Kidney tubule cell (primary cell): ENCODE data around the gene LMO1.
A peak's percentile ranks its signal among the peaks of the same experiment; 100 is the strongest.

Experiments used
- DNase-seq: peaks from one replicate; pipeline ENCODE4 v3.0.0-alpha.2; 2018; ENCODE audit warnings: low spot score

The LMO1 gene

DNA sequence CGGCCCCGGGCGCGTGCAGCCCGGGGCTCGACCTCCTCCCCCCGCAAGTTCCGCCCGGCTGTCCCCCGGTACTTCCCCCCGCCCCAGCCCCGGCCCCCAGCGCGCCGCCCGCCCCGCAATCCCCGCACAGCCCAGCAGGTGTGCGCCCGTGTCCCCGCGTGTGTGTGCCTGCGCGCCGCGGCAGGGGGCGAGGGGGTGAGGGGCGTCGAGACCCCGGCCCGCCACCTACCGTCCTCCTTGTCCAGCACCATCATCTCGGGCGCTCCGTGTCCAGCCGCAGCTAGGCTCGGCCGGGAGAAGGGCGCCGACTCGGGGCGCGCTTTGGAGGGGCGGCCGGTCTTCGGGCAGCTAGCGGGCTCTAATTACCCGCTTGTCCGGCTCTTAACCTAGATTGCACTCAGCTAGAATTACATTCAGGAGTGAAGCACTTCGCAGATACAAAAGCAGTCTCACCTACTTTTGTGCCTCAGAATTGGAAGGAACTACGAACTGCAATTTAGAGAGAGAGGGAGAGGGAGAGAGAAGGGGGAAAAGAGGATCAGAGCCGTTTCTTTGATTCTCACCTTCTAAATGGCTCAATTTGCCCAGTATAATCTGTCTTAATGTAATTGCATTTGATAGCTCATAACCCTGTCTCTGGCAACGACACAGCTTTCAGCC, 439 bp downstream of the LMO1 start:
- DNase-seq, result peak; percentile 12

DNA sequence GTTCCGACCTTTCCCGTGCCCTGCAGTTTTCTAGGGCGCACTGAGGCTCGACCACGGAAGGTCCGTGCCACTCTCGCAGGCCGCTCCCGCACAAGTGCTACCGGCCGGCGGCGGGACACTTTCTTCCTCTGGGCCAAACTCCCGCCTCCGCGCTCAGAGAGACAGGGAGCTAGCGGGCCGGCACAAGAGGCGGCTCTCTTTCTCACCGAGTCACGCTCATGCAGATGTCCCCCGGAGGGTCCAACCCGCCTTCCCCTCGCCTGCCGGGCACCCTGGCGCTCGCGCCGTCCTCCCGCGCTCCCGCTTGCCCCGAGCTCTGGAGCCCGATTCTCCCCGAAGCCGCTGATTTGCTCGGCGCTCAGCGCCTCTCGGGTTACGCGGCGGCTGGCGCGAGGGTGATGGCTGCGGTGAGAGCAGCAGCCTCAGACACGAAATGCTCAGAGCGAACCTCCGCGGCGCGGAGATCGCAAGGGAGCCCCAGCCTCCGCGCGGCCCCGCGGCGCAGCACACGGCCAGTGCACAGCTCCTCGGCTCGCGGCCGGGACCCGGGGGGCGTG, 1.0 kb downstream of the LMO1 start:
- DNase-seq, result peak; percentile 49

DNA sequence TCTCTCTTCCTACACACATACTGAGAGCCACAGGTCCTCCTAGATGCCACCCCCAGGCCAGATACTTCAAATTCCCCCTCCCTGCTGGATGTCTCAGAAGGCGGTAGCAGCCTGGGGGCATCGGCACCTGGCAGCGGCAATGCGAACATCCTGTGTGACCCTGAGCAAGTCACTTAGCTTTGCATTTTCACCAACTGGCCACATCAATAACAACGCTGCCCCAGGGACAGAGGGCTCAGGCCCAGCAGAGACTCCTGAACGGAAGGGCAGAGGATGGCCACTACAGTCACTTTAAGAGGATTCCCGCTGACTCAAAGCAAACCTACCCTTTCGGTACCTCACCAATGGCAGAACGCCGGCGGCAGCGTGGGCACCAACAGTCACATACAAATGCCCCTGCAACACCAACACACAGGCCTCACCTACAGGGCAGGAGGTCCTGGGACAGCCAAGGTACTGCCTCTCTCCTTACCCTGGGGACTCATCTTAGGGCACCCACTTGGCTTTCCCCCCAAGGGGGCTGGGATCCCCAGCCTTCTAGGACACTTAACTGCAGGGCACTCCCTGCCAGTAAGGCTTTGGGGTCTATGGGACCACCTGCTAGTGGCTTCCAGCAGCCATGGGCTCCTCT, 1.6 kb downstream of the LMO1 start:
- DNase-seq, result no peak

DNA sequence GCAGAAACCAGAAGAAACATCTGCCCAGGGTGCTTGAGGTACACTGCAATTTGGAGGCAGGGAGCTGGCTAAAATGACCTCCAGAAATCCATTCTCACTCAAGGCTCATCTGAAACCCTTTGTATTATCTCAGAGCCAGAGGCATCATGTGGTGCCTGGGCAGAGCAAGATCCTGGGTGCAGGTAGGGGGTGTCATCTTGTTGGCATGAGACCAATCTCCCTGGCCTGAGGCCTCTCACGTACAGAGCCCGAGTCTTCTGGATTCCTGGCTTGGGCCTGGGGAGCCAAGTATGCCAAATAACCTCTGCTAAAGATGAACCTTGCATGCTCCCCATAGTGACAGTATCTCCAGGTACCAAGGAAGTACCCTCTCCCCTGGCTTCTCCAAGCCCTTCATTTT, 2.4 kb downstream of the LMO1 start:
- DNase-seq, result no peak

DNA sequence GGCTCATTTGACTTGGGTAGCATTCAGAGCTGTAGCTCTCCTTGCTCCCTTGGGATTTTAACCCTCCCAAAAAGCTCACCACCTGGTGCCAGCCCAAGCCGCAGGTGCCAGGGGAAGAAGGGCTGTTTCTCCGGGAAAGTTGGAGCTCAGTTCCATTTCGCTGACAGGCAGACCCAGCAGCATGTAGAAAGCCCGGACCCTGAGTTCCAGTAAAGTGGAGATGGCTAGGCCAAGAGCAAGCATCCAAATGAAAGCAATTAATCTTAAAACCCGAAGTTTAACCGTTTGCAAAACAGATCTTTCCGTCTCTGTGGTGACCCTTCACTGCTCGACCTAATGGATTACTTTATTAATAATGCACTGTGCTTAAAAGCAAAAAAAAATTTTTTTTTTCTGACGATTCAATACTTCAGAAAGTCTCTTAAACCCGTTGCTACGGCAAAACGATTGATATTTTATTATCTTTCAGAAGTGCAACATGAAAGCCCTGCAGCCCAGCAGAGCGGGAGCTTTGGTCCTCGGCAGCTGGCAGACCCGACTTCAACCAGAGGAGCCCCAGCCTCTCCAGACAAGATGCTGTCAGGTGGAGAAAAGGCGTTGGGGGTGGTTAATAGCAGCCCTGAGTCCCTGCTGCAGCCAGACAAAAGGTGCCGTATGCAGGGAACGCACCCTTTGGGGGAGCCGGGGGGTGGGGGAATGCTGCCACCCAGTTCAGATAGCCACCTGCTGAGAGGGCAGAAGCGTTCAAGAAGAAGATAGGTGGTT, 3.3 kb downstream of the LMO1 start:
- DNase-seq, result no peak

DNA sequence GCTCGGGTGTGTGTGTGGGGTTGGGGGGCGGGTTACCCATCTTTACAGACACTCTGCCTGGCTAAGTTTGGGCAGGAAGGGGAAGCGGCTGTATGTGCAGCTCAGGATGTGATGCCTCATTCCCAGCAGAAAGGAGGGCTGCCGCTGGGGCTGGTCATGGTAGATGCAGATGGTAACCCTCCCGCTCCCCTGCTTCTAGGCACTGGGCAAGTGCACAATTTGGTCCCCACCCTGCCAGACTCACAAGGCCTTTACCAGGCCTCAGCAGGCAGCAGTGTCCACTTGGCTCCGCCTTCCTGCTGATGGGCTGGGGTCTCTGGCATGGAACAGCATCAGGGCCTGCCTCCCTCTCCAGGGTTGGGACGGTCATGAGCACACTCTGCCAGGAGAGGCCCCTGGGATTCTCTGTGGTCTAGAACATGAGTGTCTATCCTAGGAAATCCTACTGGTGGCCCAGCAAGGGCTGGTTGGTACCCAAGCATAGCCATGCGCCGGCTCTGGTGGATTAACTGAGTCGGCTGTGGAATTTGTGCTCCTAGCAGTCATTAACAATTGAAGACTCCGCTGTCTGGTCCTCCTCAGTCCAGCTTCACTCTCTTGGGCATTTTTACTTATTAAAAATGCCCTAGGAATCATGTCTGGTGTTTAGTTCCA, 4.2 kb downstream of the LMO1 start:
- no peak for DNase-seq

DNA sequence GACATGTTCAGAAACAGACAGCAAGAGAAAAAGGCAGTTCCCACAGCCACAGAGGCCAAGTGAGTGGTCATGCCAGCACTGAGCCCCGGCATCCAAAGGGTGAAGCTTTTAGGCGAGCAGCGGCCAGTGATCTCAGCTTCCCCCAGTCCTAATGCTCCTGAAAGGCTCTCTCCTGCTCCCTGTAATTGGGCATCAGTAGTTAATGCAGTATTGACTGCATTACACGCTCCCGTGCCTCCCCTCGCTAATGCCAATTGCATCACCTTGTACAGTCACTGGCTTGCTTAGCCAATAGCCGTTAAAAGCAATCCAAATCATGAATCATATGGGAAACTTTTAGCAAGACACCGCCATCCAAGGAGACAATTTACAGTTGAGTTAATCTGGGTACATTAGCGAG, 4.9 kb downstream of the LMO1 start:
- DNase-seq, result peak; percentile 86

DNA sequence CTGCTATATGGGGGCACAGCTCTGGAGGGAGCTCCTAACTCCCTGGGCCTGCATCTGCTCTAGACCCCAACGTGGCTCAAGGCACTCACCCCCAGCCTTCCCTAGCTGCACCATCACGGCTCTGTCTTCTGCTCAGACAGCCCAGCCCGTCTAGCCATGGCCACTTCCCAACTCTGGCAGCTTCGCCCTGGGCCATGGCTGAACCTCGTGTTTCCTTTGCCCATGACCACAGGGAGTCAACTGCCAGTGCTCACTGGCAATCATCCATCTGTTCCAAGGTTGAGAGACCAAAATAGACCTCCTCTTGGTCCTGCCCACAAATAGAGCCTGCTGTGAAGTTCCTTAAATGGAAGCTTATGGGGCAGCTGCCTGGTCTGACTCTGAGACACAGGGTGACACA, 5.4 kb downstream of the LMO1 start:
- DNase-seq, result peak; percentile 23

DNA sequence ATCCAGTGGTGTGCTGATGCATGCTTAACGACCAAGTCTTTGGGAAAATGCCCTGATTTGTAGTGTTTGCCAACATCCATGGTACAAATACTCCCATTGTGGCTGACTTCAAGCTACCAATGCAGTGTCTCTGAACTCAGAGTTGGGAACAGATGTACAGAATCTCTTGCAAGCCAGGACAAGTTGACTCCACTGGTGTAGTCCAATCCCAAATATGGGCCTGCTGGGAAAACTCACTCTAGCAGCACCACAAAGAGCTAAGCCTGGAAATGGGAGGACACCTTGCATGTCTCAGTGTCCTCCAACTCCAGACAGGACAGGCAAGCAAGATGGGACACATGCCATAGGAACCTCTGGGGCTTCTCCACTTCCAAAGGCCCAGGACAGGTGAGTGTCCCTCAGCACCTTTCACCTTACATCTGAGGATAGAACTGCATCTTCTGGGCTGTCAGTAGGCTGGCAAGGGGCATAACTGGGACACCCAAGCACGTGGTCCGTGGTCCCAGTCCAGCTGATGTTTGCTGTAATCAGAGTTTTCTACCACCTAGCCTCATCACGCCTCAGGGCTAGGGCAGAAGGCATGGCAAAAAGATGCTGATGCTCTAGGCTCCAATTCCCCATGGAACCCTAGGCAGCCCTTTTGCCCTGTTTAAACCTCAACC, 6.5 kb downstream of the LMO1 start:
- no peak for DNase-seq

DNA sequence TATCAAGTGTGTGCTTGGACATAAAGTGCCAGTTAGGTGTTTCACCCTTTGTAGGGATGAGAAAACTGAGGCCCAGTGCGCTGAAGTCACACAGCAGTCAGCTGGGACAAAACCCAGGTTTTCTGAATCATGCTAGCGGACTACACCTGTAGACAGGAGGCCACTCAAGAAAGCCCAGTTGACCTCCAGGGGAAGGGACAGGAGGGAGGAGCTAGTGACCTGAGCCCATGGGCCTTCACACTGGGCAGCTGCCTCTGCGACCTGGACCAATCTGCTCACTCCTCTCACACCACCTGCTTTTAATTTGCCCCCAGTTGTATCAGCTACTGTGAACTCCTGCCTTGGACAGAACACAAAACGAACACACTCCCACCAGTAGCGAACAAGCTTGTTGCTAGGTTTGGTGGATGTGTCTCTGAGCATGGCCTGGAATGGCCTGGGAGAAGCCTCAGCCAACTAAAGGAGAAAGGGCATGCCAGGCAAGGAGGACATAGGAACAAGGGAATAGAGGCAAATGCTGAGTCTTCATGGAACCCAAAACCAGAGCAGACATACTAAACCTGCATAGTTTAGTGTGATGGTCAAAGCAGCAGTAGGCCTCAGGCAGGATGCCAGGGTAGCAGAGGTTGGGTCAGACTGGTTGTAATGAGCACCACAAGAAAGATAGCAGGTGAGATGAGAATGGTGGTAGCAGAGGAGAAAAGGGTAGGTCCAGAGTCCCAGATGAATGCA, 7.2 kb downstream of the LMO1 start:
- DNase-seq, result no peak

DNA sequence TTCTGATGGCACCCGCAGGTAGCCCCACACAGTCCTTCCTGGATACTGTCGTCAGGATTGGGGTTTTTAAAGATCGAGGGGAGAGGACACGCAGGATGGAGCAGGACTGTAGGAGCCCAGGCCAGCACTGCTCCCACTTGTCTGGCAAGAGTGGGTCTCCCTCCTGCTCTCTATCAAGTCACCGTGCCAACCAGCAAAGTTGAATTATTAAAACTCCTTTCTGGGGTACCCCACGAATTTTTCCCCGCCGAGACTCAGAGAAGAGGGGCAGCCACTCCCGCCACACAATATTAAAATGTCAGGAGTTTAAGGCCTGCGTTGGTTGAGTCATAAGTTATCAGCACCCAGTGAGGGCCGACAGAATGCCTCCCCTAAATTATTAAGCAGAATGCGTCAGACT, 10.1 kb downstream of the LMO1 start:
- no peak for DNase-seq

DNA sequence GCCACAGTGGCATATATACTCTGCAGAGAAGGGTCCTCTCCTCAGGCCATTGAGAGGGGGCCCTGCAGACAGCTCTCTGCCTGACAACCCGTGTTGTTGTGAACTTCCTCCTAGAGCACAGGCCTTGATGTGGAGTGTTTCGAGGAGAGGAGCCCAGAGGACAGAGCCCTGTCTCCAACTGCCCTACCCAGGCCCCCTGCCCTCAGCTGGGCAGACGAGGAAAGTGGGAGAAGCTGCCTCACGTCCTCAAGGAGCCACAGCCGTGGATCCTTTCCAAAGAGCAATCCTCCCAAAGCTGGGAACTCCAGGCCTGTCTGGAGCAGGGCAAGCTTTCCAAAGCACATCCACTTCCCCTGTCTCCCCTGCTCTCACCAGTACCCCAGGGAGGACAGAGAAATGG, 10.7 kb downstream of the LMO1 start:
- DNase-seq, result no peak

DNA sequence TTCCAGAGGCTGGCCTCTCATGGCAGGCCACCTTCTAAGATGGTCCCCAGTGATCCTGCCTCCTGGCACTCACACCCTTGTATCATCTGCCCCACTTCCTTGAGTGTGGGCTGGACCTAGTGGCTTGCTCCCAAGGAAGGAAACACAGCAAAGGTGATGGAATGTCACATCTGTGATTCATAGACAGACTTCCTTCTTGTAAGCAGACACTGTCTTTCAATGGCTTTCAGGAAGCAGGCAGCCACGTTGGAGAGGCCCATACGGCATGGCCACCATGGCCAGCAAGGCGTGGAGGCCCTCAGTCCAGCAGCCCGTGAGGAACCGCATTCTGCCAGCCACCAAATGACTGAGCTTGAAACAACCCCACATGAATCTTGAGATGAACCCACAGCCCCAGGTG, 11.3 kb downstream of the LMO1 start:
- peak; percentile 87 for DNase-seq

DNA sequence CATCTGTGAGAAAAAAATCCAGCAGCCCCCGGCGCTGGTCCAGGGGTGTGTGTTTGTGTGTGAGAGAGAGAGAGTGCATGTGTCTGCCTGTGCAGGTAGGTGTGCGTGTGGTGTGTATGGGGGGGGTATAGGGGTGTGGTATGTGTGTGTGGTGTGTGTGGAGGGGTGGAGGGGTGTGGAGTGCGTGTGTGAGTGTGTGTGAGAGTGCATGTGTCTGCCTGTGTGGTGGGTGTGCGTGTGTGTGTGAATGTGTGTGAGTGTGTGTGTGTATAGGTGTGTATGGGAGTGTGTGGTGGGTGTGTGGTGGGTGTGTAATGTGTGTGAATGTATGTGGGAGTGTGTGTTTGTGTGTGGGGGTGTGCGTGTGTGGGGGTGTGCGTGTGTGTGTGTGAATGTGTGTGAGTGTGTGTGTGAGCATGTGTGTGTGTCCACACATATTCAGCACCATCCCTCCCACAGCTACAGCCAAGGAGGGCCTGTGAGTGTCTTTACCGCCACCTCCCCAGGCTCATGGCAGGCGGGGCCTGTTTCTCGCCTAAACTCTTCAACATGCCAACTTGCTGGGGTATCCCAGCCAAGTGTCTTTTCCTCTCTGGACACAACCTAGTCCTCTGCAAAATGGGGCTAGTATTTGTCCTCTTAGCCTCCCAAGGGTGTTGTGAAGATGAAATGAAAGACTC, 11.9 kb downstream of the LMO1 start:
- DNase-seq, result no peak

DNA sequence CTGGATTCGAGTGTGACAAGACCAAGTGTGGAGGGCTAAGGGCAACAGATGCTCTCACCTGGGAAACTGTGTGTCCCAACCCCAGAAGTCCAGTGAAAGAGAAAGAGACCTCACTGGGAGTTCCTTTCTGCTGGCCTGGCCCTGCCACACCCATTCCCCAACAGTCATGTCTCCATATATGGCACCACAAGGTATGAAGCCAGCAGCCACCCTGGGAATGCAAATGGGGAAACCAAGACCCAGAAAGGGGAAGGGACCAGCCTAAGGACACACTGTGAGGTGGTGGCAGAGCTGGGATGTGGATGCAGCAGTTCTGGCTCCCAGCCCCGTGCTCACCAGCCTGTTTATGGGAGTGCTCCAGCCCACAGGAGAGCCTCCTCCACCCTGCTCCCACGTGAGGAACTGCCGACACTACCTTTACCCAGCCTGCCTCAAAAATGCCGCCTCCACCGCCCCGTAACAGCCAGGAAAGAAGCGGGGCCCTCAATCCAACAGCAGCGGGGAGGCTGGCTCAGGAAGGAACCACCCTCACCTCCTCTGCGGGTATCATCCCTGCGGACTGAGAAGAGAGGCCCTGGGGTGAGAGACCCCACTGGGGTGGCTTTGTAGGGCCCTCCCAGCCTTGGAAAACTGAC, 12.6 kb downstream of the LMO1 start:
- no peak for DNase-seq

DNA sequence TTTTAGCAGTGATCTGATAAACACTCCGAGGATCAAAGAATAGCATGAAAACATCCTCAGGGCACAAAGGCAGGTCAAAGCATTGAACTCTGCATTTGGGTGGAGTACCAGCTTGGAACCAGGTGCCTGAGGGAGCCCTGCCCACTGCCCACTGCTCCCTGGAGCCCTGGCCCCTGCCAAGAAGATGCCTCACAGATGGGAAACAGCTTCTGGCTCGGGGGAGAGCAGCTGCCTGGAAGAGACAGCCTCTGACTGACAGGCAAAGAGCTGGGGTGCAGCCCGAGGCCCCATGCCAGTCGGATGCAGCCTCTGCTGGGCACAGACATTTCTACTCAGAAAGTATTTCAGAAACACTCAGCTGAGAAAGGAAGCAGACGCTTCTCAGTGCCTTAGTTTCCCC, 13.2 kb downstream of the LMO1 start:
- DNase-seq, result no peak

DNA sequence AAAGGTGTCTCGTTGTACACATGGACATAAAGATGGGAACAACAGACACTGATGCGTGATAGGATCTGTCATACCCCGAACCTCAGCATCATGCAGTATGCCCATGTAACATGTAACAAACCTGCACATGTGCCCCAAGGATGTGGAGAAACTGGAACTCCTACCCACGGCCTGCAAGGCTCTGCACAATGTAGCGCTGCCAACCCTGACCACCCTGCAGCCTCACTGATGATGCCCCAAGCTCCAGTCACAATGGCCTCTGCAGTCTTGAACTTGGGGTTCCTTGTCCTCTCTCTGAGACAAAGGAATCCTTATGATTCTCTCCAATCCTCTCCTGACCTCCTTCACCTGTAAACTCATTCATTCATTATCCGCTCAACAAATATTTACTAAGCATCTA, 14.2 kb downstream of the LMO1 start:
- DNase-seq, result no peak

DNA sequence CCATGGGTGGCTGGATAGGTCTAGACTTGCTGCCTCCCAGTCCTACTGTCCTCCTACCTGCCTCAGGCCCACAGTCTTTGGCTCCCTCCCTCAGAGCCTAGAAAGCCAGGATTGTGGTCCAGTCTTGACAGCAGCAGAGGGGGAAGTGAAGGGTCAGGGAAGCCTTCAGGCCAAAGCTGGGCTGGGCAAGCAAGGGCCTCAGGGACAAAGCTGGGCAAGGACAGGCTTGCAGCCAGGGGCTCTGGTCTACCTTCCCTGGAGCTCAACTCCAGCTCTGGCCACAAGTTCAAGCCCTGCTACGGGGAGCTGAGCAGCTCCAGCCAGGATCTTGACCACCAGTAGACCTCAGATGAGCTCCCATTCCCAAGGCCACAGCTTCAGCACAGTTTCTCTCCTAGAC, 14.9 kb downstream of the LMO1 start:
- no peak for DNase-seq

DNA sequence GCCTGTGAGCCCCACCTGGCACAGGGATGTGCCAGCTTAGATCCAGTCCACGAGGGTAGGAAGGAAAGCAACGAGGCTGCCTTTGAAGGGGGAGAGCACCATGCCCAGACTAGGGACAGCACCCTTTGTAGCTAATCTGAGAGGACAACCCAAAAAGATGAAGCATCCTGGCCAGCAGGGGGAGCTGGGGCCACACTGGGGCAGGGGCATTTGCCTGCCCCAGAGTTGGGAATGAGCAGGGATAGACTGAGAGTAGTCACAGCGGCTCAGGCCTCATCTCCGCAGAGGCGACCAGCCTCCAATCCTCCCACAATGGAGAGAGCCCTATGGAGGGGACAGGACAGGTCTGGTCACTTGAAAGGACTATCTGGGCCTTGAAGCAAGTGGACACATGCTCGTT, 16.4 kb downstream of the LMO1 start:
- DNase-seq, result peak; percentile 33

DNA sequence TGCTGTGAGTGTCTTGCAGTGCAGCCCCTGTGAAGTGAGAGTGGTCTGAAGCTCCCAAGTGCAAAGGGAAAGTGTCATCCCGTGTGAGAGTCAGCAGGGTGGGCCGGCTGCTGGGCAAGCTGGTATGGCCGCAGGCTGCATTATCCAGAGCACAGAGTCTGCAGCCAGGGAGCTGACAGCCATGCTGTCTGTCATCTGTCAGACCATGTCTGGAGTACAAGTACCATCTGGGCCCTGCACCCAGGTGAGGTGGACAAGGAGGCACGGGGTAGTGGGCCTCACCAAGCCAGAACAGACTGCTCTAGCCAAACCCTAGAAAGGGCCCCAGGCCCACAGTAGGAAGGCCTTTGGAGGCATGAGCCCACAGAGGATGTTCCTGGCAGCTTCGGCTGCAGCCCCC, 20.2 kb downstream of the LMO1 start:
- DNase-seq, result no peak
